IMR-90 (cell line): Measurements from ENCODE around the gene GLG1. TPM values are rescaled to one million over a fixed set of nuclear protein-coding genes. Genes with fewer than 3 reads are reported as not detected.
A peak's percentile ranks its signal among the peaks of the same experiment; 100 is the strongest.

Experiments
- ATAC-seq: fragments of 200-7000 bp; cut with Tn5 transposase; 2 replicates; pipeline ENCODE4 v1.9.1; 2020; ENCODE audit warnings: low read depth, mild to moderate bottlenecking, moderate library complexity
- BruUV-seq: library from RNA; stranded (reverse); fragments of 400-500 nt; replicated peaks from 2 replicates; lab custom pipeline; 2021; lab: Mats Ljungman, UMichigan
- CTCF ChIA-PET: fragments of 300-600 bp; formaldehyde crosslinking; extraction: SDS; loops from one replicate; lab custom pipeline; 2021; ENCODE audit warnings: antibody characterized with exemption; lab: Yijun Ruan, JAX
- POLR2A ChIA-PET: fragments of 300-600 bp; sonication (Branson Sonifier 250); formaldehyde crosslinking; loops from one replicate; lab custom pipeline; 2022; ENCODE audit warnings: antibody characterized with exemption; ENCODE audit not compliant: unreplicated experiment; lab: Charles Lee
- DNase-seq: peaks from one replicate; pipeline ENCODE4 v3.0.0; 2013
- H2AFZ ChIP-seq: replicated peaks from 2 replicates; pipeline ENCODE3; 2013; ENCODE audit warnings: low read length, mild to moderate bottlenecking; ENCODE audit not compliant: poor library complexity
- H2AK5ac ChIP-seq: 2 replicates; pipeline ENCODE4 v1.6.1; 2013; ENCODE audit warnings: low read depth, low read length, inconsistent platforms
- H2AK9ac ChIP-seq: replicated peaks from 2 replicates; pipeline ENCODE3; 2013; ENCODE audit warnings: mild to moderate bottlenecking, low read depth, low read length, moderate library complexity; ENCODE audit not compliant: poor library complexity
- H2BK120ac ChIP-seq: 2 replicates; pipeline ENCODE4 v1.6.1; 2013; ENCODE audit warnings: low read depth, low read length, inconsistent platforms
- H2BK15ac ChIP-seq: 3 replicates; pipeline ENCODE4 v1.6.1; 2013; ENCODE audit warnings: low read depth, low read length, inconsistent platforms
- H2BK20ac ChIP-seq: 2 replicates; pipeline ENCODE4 v1.6.1; 2013; ENCODE audit warnings: low read depth, mild to moderate bottlenecking, inconsistent platforms, low read length, moderate library complexity
- H2BK5ac ChIP-seq: 2 replicates; pipeline ENCODE4 v1.6.1; 2013; ENCODE audit warnings: mild to moderate bottlenecking, low read depth, low read length, inconsistent platforms; ENCODE audit not compliant: poor library complexity, severe bottlenecking
- H3K14ac ChIP-seq: replicated peaks from 2 replicates; pipeline ENCODE4 v1.6.1; 2013; ENCODE audit warnings: low read depth, low read length, inconsistent platforms
- H3K18ac ChIP-seq: 2 replicates; pipeline ENCODE4 v1.6.1; 2013; ENCODE audit warnings: low read depth, low read length, control low read depth
- H3K23ac ChIP-seq: 2 replicates; pipeline ENCODE4 v1.6.1; 2013; ENCODE audit warnings: low read depth, low read length, inconsistent platforms
- H3K27ac ChIP-seq: 2 replicates; pipeline ENCODE4 v1.5.1; 2013; ENCODE audit warnings: mild to moderate bottlenecking, control low read depth, low read length; ENCODE audit not compliant: insufficient read depth
- H3K27me3 ChIP-seq: 2 replicates; pipeline ENCODE4 v1.6.1; 2013; ENCODE audit warnings: low read length; ENCODE audit not compliant: control insufficient read depth, insufficient read depth
- H3K36me3 ChIP-seq: 2 replicates; pipeline ENCODE4 v1.6.1; 2013; ENCODE audit warnings: low read length, mixed read lengths; ENCODE audit not compliant: control insufficient read depth, insufficient read depth
- H3K4ac ChIP-seq: 2 replicates; pipeline ENCODE4 v1.6.1; 2013; ENCODE audit warnings: low read depth, low read length, inconsistent platforms
- H3K4me1 ChIP-seq: 2 replicates; pipeline ENCODE4 v1.6.1; 2013; ENCODE audit warnings: low read length, mixed read lengths; ENCODE audit not compliant: control insufficient read depth, insufficient read depth
- H3K4me2 ChIP-seq: 2 replicates; pipeline ENCODE4 v1.6.1; 2013; ENCODE audit warnings: low read depth, mild to moderate bottlenecking, control low read depth, low read length, moderate library complexity
- H3K4me3 ChIP-seq: 2 replicates; pipeline ENCODE4 v1.5.1; 2013; ENCODE audit warnings: low read depth, mild to moderate bottlenecking, control low read depth, low read length, moderate library complexity; ENCODE audit not compliant: insufficient read depth
- H3K56ac ChIP-seq: 2 replicates; pipeline ENCODE4 v1.6.1; 2013; ENCODE audit warnings: low read length, inconsistent platforms; ENCODE audit not compliant: insufficient read depth; ENCODE audit errors: extremely low read depth
- H3K79me1 ChIP-seq, 2 experiments: 2 replicates each; pipeline ENCODE4 v1.6.1; 2013; ENCODE audit warnings: low read length in 2 of 2, inconsistent platforms in 1 of 2, low read depth in 1 of 2
- H3K9ac ChIP-seq: 2 replicates; pipeline ENCODE4 v1.6.1; 2013; ENCODE audit warnings: low read depth, low read length, control low read depth
- H3K9me1 ChIP-seq: 2 replicates; pipeline ENCODE4 v1.6.1; 2013; ENCODE audit warnings: low read length, inconsistent platforms; ENCODE audit not compliant: insufficient read depth
- H3K9me3 ChIP-seq: 2 replicates; pipeline ENCODE4 v1.6.1; 2013; ENCODE audit warnings: low read length; ENCODE audit not compliant: control insufficient read depth, insufficient read depth
- H4K20me1 ChIP-seq: 2 replicates; pipeline ENCODE4 v1.6.1; 2013; ENCODE audit warnings: low read length, inconsistent platforms; ENCODE audit not compliant: insufficient read depth
- H4K5ac ChIP-seq: 2 replicates; pipeline ENCODE4 v1.6.1; 2013; ENCODE audit warnings: mild to moderate bottlenecking, low read depth, low read length, control low read depth
- H4K8ac ChIP-seq, 2 experiments: 2 replicates each; pipeline ENCODE4 v1.6.1; 2013; ENCODE audit warnings: low read depth in 2 of 2, low read length in 2 of 2, control low read depth in 1 of 2, inconsistent platforms in 1 of 2
- H4K91ac ChIP-seq: 2 replicates; pipeline ENCODE4 v1.6.1; 2013; ENCODE audit warnings: low read depth, low read length, inconsistent platforms; ENCODE audit not compliant: insufficient read depth
- BHLHE40 ChIP-seq: fragments of 150-350 bp; IDR thresholded peaks from 2 replicates; pipeline ENCODE4 v1.6.1; 2016; ENCODE audit warnings: mild to moderate bottlenecking, low read depth, low read length
- CEBPB ChIP-seq: IDR thresholded peaks from 2 replicates; pipeline ENCODE4 v1.6.1; 2012; ENCODE audit warnings: low read depth, low read length, improper control_type of control experiment
- FOS ChIP-seq: fragments of 150-350 bp; IDR thresholded peaks from 2 replicates; pipeline ENCODE4 v1.6.1; 2016; ENCODE audit warnings: low read depth, low read length
- MAFK ChIP-seq: IDR thresholded peaks from 2 replicates; pipeline ENCODE4 v1.6.1; 2012; ENCODE audit warnings: low read depth, low read length, improper control_type of control experiment
- MAZ ChIP-seq: IDR thresholded peaks from 2 replicates; pipeline ENCODE4 v1.6.1; 2012; ENCODE audit warnings: low read depth, mild to moderate bottlenecking, low read length, improper control_type of control experiment, moderate library complexity, borderline replicate concordance
- MXI1 ChIP-seq: IDR thresholded peaks from 2 replicates; pipeline ENCODE4 v1.6.1; 2012; ENCODE audit warnings: low read depth, mild to moderate bottlenecking, low read length, moderate library complexity, borderline replicate concordance
- NFE2L2 ChIP-seq: fragments of 150-350 bp; IDR thresholded peaks from 2 replicates; pipeline ENCODE4 v1.6.1; 2016; ENCODE audit warnings: low read depth, mild to moderate bottlenecking, low read length
- POLR2A ChIP-seq: IDR thresholded peaks from 2 replicates; pipeline ENCODE4 v1.6.1; 2012; ENCODE audit warnings: mild to moderate bottlenecking, low read depth, low read length
- RAD21 ChIP-seq: IDR thresholded peaks from 2 replicates; pipeline ENCODE4 v1.6.1; 2012; ENCODE audit warnings: low read length, improper control_type of control experiment
- RCOR1 ChIP-seq: IDR thresholded peaks from 2 replicates; pipeline ENCODE4 v1.6.1; 2012; ENCODE audit warnings: mild to moderate bottlenecking, low read length, improper control_type of control experiment; ENCODE audit not compliant: insufficient replicate concordance
- RFX5 ChIP-seq: IDR thresholded peaks from 2 replicates; pipeline ENCODE4 v1.8.0; 2012; ENCODE audit warnings: low read depth, mild to moderate bottlenecking, low read length, moderate library complexity
- SMC3 ChIP-seq: fragments of 150-350 bp; IDR thresholded peaks from 2 replicates; pipeline ENCODE4 v1.6.1; 2016; ENCODE audit warnings: low read depth, mild to moderate bottlenecking, antibody characterized with exemption, low read length, moderate library complexity
- WGBS, 2 experiments: methylation state at CpG; one replicate each; pipeline versions ENCODE4 v1.1.5 to v1.1.7; 2013; ENCODE audit warnings: missing lambda C conversion rate in 2 of 2; ENCODE audit not compliant: insufficient read length in 1 of 2; ENCODE audit errors: extremely low coverage in 2 of 2; 5-methylcytosine and 5-hydroxymethylcytosine counted together
- dilution Hi-C: fragments of 300-500 bp; cut with HindIII; formaldehyde crosslinking; loops from one replicate; pipeline ENCODE4 v1.14.3; 2018; ENCODE audit warnings: low sequenced_read_pairs; ENCODE audit not compliant: unreplicated experiment
- in situ Hi-C: fragments of 300-500 bp; cut with MboI; formaldehyde crosslinking; loops from 3 replicates; pipeline ENCODE4 v1.14.3; 2019; ENCODE audit warnings: low sequenced_read_pairs, inconsistent platforms, mixed read lengths
- intact Hi-C: fragments of 100-400 bp; cut with micrococcal nuclease; formaldehyde crosslinking; loops from 2 replicates; pipeline ENCODE4 v1.10.0; 2022
- polyA plus RNA-seq, 3 experiments: library from polyadenylated mRNA; depleted of rRNA; stranded (reverse); fragments of >200 nt; gene quantifications; 2 replicates each; pipeline ENCODE4 v1.2.3, GENCODE V29; 2012; ENCODE audit warnings: low replicate concordance in 1 of 3
- total RNA-seq: library from RNA; depleted of rRNA; stranded (reverse); fragments of >200 nt; gene quantifications from 2 replicates; pipeline ENCODE4 v1.2.3, GENCODE V29; 2012
- TF ChIP-seq, protein P1 (sequence below): conservative IDR thresholded peaks from 2 replicates; pipeline ENCODE4 v1.5.1; 2012; ENCODE audit warnings: mild to moderate bottlenecking, low read depth, low read length, improper control_type of control experiment
- TF ChIP-seq, protein P2 (sequence below): fragments of 150-350 bp; IDR thresholded peaks from 2 replicates; pipeline ENCODE4 v1.6.1; 2016; ENCODE audit warnings: low read depth, mild to moderate bottlenecking, low read length, moderate library complexity, borderline replicate concordance

Gene GLG1
- total and polyA plus RNA-seq, 2 of the 4 experiments (the other 2 are of a cell fraction), result 91.0 to 107 TPM

DNA sequence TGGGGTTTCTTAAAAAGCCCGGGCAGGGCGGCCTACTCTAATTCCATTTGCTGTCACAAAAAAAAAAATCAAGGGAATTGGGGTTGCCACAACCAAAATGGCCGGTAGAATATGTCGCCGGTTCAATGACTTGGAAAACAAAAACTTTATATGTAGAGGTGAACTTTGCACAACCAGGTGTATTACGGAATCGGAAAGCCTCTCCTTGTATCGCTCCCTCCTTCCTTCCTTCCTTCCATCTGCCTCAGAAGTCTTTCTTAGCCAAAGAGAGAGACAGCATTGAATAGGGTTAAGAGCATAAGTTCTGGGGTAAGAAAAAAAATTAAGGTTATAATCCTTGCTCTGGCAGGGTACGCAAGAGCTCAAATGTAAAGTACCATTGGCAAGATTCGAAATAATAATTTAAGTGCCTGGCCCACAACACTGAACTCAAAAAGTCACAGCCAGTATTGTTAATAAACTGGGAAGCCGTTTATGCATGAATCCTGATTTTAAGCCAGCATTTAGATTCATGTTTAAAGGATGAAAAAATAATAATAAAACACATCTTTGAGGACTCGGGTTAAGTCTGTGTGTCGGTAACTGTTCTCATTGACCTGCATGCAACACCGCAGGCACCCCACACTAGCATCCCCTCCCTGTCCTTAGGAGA, 522 bp upstream of the GLG1 start:
- peak overlapping the region; percentile 74 for H3K18ac ChIP-seq
- peak overlapping the region; percentile 90 for H3K4me2 ChIP-seq
- peak overlapping the region; percentile 42 for H3K27ac ChIP-seq
- peak overlapping the region; percentile 97 for H2AFZ ChIP-seq
- H2BK20ac ChIP-seq, result peak overlapping the region; percentile 81
- H3K9me1 ChIP-seq, result peaks cover 11% of the 10 kb centered on the region
- CTCF ChIA-PET, result interaction anchor here (1.1 kb wide), 1 partner anchor 16 kb away, joined by 3 read pairs; no protein-coding TSS in a partner anchor
- no peaks in the 10 kb centered on the region for H3K9me3 ChIP-seq
- H2BK5ac ChIP-seq, result peak overlapping the region; percentile 73
- peaks cover 35% of the 10 kb centered on the region; the same call in 1 of the 2 replicates for H4K20me1 ChIP-seq
- H2AK9ac ChIP-seq, result peak overlapping the region; percentile 73
- H3K4ac ChIP-seq, result peak overlapping the region; percentile 93
- H3K9ac ChIP-seq, result peak overlapping the region; percentile 67; the same call in 1 of the 2 replicates
- peak overlapping the region; percentile 84 for H2BK120ac ChIP-seq
- H3K56ac ChIP-seq, result peak overlapping the region; percentile 72
- no TSS peak for BruUV-seq
- peak overlapping the region; percentile 96 for H3K23ac ChIP-seq
- H4K5ac ChIP-seq, result peak overlapping the region; percentile 79
- H3K27me3 ChIP-seq, result no peaks in the 10 kb centered on the region
- POLR2A ChIA-PET, result interaction anchor here (0.6 kb wide), 1 partner anchor 95 kb away, joined by 5 read pairs; no protein-coding TSS in a partner anchor
- H3K4me3 ChIP-seq, result peak overlapping the region; percentile 83
- intact Hi-C loops, result loop anchor here (5.0 kb wide), 1 partner anchor 125 kb away; no protein-coding TSS in a partner anchor
- peak overlapping the region; percentile 82 to 95 for H4K8ac ChIP-seq
- H3K36me3 ChIP-seq, result no peaks in the 10 kb centered on the region
- in situ Hi-C loops, result no loop called here
- H2BK15ac ChIP-seq, result peak overlapping the region; percentile 69; the same call in 2 of the 3 replicates
- H3K14ac ChIP-seq, result peak overlapping the region; percentile 98
- peak overlapping the region; percentile 65 for H2AK5ac ChIP-seq
- H3K79me1 ChIP-seq, result peaks cover 0 to 32% of the 10 kb centered on the region in 2 experiments; a peak in 3 of 4 replicates
- 20% methylated on average over 1 of the region's 14 CpGs; no CpG with 5 or more reads in 1 of the 2 experiments for WGBS, 2 experiments
- peak overlapping the region; percentile 86 for H4K91ac ChIP-seq
- no peak for DNase-seq
- dilution Hi-C loops, result no loop called here
- peaks cover 13% of the 10 kb centered on the region for H3K4me1 ChIP-seq
- ATAC-seq, result no peak
- TF ChIP-seq RCOR1 (no peak), MXI1 (no peak), MAFK (no peak), RAD21 (no peak), SMC3 (no peak), POLR2A (no peak), BHLHE40 (no peak), FOS (no peak), NFE2L2 (no peak), CEBPB (no peak), RFX5 (no peak), MAZ (no peak)
- TF ChIP-seq, protein P1, sequence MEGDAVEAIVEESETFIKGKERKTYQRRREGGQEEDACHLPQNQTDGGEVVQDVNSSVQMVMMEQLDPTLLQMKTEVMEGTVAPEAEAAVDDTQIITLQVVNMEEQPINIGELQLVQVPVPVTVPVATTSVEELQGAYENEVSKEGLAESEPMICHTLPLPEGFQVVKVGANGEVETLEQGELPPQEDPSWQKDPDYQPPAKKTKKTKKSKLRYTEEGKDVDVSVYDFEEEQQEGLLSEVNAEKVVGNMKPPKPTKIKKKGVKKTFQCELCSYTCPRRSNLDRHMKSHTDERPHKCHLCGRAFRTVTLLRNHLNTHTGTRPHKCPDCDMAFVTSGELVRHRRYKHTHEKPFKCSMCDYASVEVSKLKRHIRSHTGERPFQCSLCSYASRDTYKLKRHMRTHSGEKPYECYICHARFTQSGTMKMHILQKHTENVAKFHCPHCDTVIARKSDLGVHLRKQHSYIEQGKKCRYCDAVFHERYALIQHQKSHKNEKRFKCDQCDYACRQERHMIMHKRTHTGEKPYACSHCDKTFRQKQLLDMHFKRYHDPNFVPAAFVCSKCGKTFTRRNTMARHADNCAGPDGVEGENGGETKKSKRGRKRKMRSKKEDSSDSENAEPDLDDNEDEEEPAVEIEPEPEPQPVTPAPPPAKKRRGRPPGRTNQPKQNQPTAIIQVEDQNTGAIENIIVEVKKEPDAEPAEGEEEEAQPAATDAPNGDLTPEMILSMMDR, result no peak
- TF ChIP-seq, protein P2, sequence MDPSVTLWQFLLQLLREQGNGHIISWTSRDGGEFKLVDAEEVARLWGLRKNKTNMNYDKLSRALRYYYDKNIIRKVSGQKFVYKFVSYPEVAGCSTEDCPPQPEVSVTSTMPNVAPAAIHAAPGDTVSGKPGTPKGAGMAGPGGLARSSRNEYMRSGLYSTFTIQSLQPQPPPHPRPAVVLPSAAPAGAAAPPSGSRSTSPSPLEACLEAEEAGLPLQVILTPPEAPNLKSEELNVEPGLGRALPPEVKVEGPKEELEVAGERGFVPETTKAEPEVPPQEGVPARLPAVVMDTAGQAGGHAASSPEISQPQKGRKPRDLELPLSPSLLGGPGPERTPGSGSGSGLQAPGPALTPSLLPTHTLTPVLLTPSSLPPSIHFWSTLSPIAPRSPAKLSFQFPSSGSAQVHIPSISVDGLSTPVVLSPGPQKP, result no peak
